ENCODE data around the gene ARMH4.

The ARMH4 gene

DNA sequence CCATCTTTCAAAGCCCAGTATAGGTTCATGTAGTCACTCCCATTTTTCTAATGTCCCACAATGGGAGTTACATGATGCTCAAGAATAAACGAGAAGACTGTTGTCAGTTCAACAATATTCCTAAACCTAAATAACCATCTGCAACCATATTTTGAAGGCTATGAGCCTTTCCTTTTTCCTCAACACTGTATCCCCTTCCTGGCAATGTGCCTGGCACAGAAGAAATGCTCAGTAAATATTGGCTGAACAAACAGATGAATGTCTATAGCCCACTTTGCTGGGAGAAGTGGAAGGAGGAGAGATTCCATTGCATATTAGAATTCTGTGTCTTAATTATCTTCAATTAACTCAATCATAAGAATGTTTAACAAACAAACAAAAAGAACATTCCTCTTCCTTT is 6.1 kb downstream of the ARMH4 start:
- TF ChIP-seq, protein P1, sequence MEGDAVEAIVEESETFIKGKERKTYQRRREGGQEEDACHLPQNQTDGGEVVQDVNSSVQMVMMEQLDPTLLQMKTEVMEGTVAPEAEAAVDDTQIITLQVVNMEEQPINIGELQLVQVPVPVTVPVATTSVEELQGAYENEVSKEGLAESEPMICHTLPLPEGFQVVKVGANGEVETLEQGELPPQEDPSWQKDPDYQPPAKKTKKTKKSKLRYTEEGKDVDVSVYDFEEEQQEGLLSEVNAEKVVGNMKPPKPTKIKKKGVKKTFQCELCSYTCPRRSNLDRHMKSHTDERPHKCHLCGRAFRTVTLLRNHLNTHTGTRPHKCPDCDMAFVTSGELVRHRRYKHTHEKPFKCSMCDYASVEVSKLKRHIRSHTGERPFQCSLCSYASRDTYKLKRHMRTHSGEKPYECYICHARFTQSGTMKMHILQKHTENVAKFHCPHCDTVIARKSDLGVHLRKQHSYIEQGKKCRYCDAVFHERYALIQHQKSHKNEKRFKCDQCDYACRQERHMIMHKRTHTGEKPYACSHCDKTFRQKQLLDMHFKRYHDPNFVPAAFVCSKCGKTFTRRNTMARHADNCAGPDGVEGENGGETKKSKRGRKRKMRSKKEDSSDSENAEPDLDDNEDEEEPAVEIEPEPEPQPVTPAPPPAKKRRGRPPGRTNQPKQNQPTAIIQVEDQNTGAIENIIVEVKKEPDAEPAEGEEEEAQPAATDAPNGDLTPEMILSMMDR (IDR thresholded peaks at IDR 0.05; ENCODE audit: low read depth, low read length, poor library complexity, severe bottlenecking), result no peak
- TF ChIP-seq EZH2phosphoT487 (IDR thresholded peaks at IDR 0.05; ENCODE audit: borderline replicate concordance, low read length), result no peak

DNA sequence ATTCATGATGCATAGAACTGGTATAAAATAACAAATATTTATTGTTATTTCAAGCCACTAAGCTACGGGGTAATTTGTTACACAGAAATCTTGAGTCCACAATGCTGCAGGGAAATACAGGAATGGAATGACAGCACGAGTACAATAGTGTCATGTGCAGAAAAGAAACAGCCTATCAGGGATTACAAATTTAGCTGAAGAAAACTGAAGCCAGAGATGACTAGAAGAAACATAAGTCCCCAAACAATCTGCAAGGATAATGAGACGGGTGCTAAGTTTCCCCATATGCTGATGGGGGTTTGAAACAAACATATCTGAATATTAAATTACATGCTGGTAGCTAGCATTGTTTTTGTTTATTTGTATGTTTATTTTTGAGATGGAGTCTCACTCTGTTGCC is 8.9 kb downstream of the ARMH4 start:
- Histone ChIP-seq H3K9me2 (replicated peaks; ENCODE audit: control insufficient read depth, low read length) (no peaks in the 10 kb centered on the region), H3K4me3 (ENCODE audit: low read length) (no peak overlapping the region), H3K79me2 (ENCODE audit: control insufficient read depth, low read length) (no peaks in the 10 kb centered on the region), H3K9me3 (ENCODE audit: control insufficient read depth, insufficient read depth, low read length) (no peaks in the 10 kb centered on the region), H3K27me3 (ENCODE audit: control insufficient read depth, low read length) (peaks cover 14% of the 10 kb centered on the region), H3K27ac (ENCODE audit: low read depth, low read length) (no peak overlapping the region), H3K36me3 (ENCODE audit: control insufficient read depth, low read length) (no peaks in the 10 kb centered on the region), H3F3A (ENCODE audit: control insufficient read depth, insufficient read depth) (no peaks in the 10 kb centered on the region), H4K20me1 (ENCODE audit: control insufficient read depth, insufficient read depth, low read depth, low read length) (no peaks in the 10 kb centered on the region), H3K4me1 (ENCODE audit: control insufficient read depth, low read length) (no peaks in the 10 kb centered on the region), H3K4me2 (ENCODE audit: low read length) (no peak overlapping the region)
- no peak for TF ChIP-seq EZH2phosphoT487 (IDR thresholded peaks at IDR 0.05; ENCODE audit: borderline replicate concordance, low read length)
- TF ChIP-seq, protein P1 (IDR thresholded peaks at IDR 0.05; ENCODE audit: low read depth, low read length, poor library complexity, severe bottlenecking), result no peak

More for the DNA sequence above, 6.1 kb downstream of the ARMH4 start:
- Histone ChIP-seq H3K79me2 (ENCODE audit: control insufficient read depth, low read length) (no peaks in the 10 kb centered on the region), H3K4me3 (ENCODE audit: low read length) (no peak overlapping the region), H3K9me2 (replicated peaks; ENCODE audit: control insufficient read depth, low read length) (no peaks in the 10 kb centered on the region), H4K20me1 (ENCODE audit: control insufficient read depth, insufficient read depth, low read depth, low read length) (no peaks in the 10 kb centered on the region), H3K4me1 (ENCODE audit: control insufficient read depth, low read length) (no peaks in the 10 kb centered on the region), H3K4me2 (ENCODE audit: low read length) (no peak overlapping the region), H3K36me3 (ENCODE audit: control insufficient read depth, low read length) (no peaks in the 10 kb centered on the region), H3F3A (ENCODE audit: control insufficient read depth, insufficient read depth) (no peaks in the 10 kb centered on the region), H3K27me3 (ENCODE audit: control insufficient read depth, low read length) (peaks cover 39% of the 10 kb centered on the region), H3K9me3 (ENCODE audit: control insufficient read depth, insufficient read depth, low read length) (no peaks in the 10 kb centered on the region), H3K27ac (ENCODE audit: low read depth, low read length) (no peak overlapping the region)

DNA sequence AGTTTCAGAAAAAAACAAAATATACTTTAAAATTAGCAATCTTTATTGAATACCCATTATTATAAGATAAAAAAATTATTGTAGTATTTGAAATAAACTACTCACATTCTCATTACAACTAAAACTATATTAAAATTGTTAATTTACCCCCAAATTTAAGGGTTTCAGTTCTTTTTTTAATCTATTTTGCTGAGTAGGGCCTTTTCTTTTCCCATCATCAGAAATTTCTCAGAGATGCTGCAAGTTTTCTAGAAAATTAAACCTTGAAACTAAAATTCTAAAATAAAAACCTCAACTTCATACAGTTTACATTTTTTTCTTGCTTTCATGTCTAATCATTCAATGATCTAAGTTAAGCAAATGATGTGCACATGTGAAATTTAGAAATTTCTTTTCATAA is 10.1 kb downstream of the ARMH4 start:
- TF ChIP-seq EZH2phosphoT487 (IDR thresholded peaks at IDR 0.05; ENCODE audit: borderline replicate concordance, low read length), result no peak

DNA sequence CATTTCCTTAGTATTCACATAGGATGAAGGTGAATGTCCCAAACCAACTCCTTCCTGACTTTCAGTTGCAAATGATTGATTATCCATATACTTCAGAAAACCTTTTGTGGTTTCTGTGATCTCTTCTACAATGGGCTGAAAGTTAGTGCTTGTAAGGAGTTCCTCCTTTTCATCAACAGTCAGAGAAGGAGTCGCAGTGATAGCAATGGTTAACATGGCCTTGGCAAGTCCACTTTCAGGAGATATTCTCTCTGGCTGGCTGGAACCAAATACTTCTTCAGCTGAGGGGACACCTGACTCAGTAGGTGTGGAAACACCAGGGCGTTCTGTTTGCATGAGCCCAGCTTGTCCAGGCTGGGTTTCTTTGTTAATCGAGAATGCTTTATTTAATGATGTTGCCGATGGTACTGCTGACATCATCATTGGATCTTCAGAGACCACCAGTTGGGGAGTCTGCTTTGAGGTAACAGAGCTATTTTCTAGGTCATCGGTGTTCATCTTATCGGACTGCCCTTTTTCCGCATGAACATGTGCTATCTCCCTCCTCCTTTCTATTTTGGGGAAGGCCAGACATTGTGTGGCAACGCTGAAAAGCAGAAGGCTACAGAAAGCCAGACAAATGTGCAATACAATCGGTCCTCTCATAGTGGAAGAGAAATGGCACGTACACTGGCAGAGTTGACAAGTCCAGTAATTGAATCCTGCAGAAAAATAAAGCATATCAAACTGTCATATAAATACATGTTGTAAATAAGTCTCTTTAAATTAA is 13.1 kb downstream of the ARMH4 start:
- TF ChIP-seq, protein P1 (IDR thresholded peaks at IDR 0.05; ENCODE audit: low read depth, low read length, poor library complexity, severe bottlenecking), result no peak
- no peak for TF ChIP-seq EZH2phosphoT487 (IDR thresholded peaks at IDR 0.05; ENCODE audit: borderline replicate concordance, low read length)
- Histone ChIP-seq H3K4me3 (ENCODE audit: low read length) (no peak overlapping the region), H3K4me2 (ENCODE audit: low read length) (no peak overlapping the region), H3K36me3 (ENCODE audit: control insufficient read depth, low read length) (no peaks in the 10 kb centered on the region), H3K4me1 (ENCODE audit: control insufficient read depth, low read length) (no peaks in the 10 kb centered on the region), H3F3A (ENCODE audit: control insufficient read depth, insufficient read depth) (no peaks in the 10 kb centered on the region), H3K9me3 (ENCODE audit: control insufficient read depth, insufficient read depth, low read length) (no peaks in the 10 kb centered on the region), H3K9me2 (replicated peaks; ENCODE audit: control insufficient read depth, low read length) (no peaks in the 10 kb centered on the region), H3K79me2 (ENCODE audit: control insufficient read depth, low read length) (no peaks in the 10 kb centered on the region), H4K20me1 (ENCODE audit: control insufficient read depth, insufficient read depth, low read depth, low read length) (no peaks in the 10 kb centered on the region), H3K27me3 (ENCODE audit: control insufficient read depth, low read length) (peaks cover 7% of the 10 kb centered on the region), H3K27ac (ENCODE audit: low read depth, low read length) (no peak overlapping the region)

More for the DNA sequence above, 10.1 kb downstream of the ARMH4 start:
- Histone ChIP-seq H3K9me2 (replicated peaks; ENCODE audit: control insufficient read depth, low read length) (no peaks in the 10 kb centered on the region), H4K20me1 (ENCODE audit: control insufficient read depth, insufficient read depth, low read depth, low read length) (no peaks in the 10 kb centered on the region), H3K27ac (ENCODE audit: low read depth, low read length) (no peak overlapping the region), H3K36me3 (ENCODE audit: control insufficient read depth, low read length) (no peaks in the 10 kb centered on the region), H3K4me2 (ENCODE audit: low read length) (no peak overlapping the region), H3K27me3 (ENCODE audit: control insufficient read depth, low read length) (peaks cover 8% of the 10 kb centered on the region), H3F3A (ENCODE audit: control insufficient read depth, insufficient read depth) (no peaks in the 10 kb centered on the region), H3K79me2 (ENCODE audit: control insufficient read depth, low read length) (no peaks in the 10 kb centered on the region), H3K4me1 (ENCODE audit: control insufficient read depth, low read length) (no peaks in the 10 kb centered on the region), H3K4me3 (ENCODE audit: low read length) (no peak overlapping the region), H3K9me3 (ENCODE audit: control insufficient read depth, insufficient read depth, low read length) (no peaks in the 10 kb centered on the region)

Measured in DOHH2 (cell line).